SK-N-SH (cell line): ENCODE data around the gene DSG2. TPM values are rescaled to one million over a fixed set of nuclear protein-coding genes. Genes with fewer than 3 reads are reported as not detected.

Experiments used
- CTCF ChIA-PET: fragments of 300-600, 350-600 bp; formaldehyde crosslinking; extraction: SDS; loops from one replicate; lab custom pipeline; 2021; lab: Yijun Ruan, JAX
- POLR2A ChIA-PET: fragments of 350-600 bp; sonication (Branson Sonifier 250); formaldehyde crosslinking; extraction: SDS; loops from one replicate; lab custom pipeline; 2020; ENCODE audit warnings: antibody characterized with exemption, inconsistent platforms; lab: Yijun Ruan, JAX
- DNase-seq: peaks from one replicate; pipeline ENCODE4 v3.0.0; 2012
- H2AFZ ChIP-seq: fragments of 200-600 bp; sonication (generic); 2 replicates; pipeline ENCODE4 v1.8.1; 2016; ENCODE audit warnings: antibody characterized with exemption, mild to moderate bottlenecking, low read depth
- H3F3A ChIP-seq: fragments of 200-600 bp; sonication (generic); replicated peaks from 2 replicates; pipeline ENCODE3; 2016; ENCODE audit warnings: antibody characterized with exemption, mild to moderate bottlenecking; ENCODE audit not compliant: insufficient read depth
- H3K27ac ChIP-seq, 2 experiments: fragments of 200-500 bp in 1 of 2; fragments of 200-600 bp in 1 of 2; sonication (Bioruptor generic) in 1 of 2; sonication (generic), shearing (Covaris generic) in 1 of 2; 2 replicates each; pipeline versions ENCODE4 v1.5.1 to v1.6.1; 2014 to 2016; ENCODE audit warnings: low read depth in 2 of 2, inconsistent platforms in 1 of 2, low read length in 1 of 2, mild to moderate bottlenecking in 1 of 2, mixed read lengths in 1 of 2
- H3K27me3 ChIP-seq: fragments of 200-600 bp; sonication (generic), shearing (Covaris generic); 2 replicates; pipeline ENCODE4 v1.6.1; 2016; ENCODE audit warnings: mixed run types; ENCODE audit not compliant: insufficient read depth
- H3K36me3 ChIP-seq, 2 experiments: fragments of 200-500 bp in 1 of 2; fragments of 200-600 bp in 1 of 2; sonication (Bioruptor generic) in 1 of 2; sonication (generic) in 1 of 2; replicated peaks in 1 of 2; 2 replicates each; pipeline versions ENCODE3 to v1.5.1; 2014 to 2016; ENCODE audit warnings: low read length in 1 of 2, mild to moderate bottlenecking in 1 of 2; ENCODE audit not compliant: insufficient read depth in 2 of 2, control insufficient read depth in 1 of 2
- H3K4me1 ChIP-seq, 2 experiments: fragments of 200-500 bp in 1 of 2; fragments of 200-600 bp in 1 of 2; sonication (Bioruptor generic) in 1 of 2; sonication (generic), shearing (Covaris generic) in 1 of 2; 2 replicates each; pipeline versions ENCODE4 v1.5.1 to v1.6.1; 2014 to 2016; ENCODE audit warnings: low read depth in 1 of 2, low read length in 1 of 2, mixed run types in 1 of 2; ENCODE audit not compliant: insufficient read depth in 2 of 2, control insufficient read depth in 1 of 2
- H3K4me2 ChIP-seq: fragments of 200-600 bp; sonication (generic), shearing (Covaris generic); 2 replicates; pipeline ENCODE4 v1.6.1; 2017; ENCODE audit warnings: mixed run types
- H3K4me3 ChIP-seq, 2 experiments: fragments of 200-500 bp in 1 of 2; fragments of 200-600 bp in 1 of 2; sonication (Bioruptor generic) in 1 of 2; sonication (generic), shearing (Covaris generic) in 1 of 2; 2 replicates each; pipeline versions ENCODE4 v1.5.1 to v1.8.1; 2014 to 2016; ENCODE audit warnings: low read depth in 2 of 2, inconsistent platforms in 1 of 2, low read length in 1 of 2, mild to moderate bottlenecking in 1 of 2, mixed read lengths in 1 of 2, moderate library complexity in 1 of 2
- H3K79me2 ChIP-seq: fragments of 200-600 bp; sonication (generic); 2 replicates; pipeline ENCODE4 v1.8.1; 2017; ENCODE audit warnings: mild to moderate bottlenecking; ENCODE audit not compliant: insufficient read depth
- H3K9ac ChIP-seq: fragments of 200-600 bp; sonication (generic); 2 replicates; pipeline ENCODE4 v1.6.1; 2017; ENCODE audit warnings: mixed run types
- H3K9me2 ChIP-seq: fragments of 200-600 bp; sonication (generic); 2 replicates; pipeline ENCODE4 v1.6.1; 2017; ENCODE audit warnings: mixed run types
- H3K9me3 ChIP-seq: fragments of 200-600 bp; sonication (generic); 2 replicates; pipeline ENCODE4 v1.6.1; 2017; ENCODE audit warnings: mixed run types, mild to moderate bottlenecking, moderate library complexity
- H4K20me1 ChIP-seq: fragments of 200-600 bp; sonication (generic); 2 replicates; pipeline ENCODE4 v1.6.1; 2017; ENCODE audit warnings: mild to moderate bottlenecking, mixed run types; ENCODE audit not compliant: insufficient read depth
- CTCF ChIP-seq: fragments of 200-600 bp; sonication (generic); IDR thresholded peaks from 2 replicates; pipeline ENCODE4 v1.6.1; 2017; ENCODE audit warnings: antibody characterized with exemption, mild to moderate bottlenecking, moderate library complexity
- ELF1 ChIP-seq: IDR thresholded peaks from 2 replicates; pipeline ENCODE4 v1.4.0; 2012
- EZH2phosphoT487 ChIP-seq: fragments of 200-600 bp; sonication (generic); IDR thresholded peaks from 2 replicates; pipeline ENCODE4 v1.6.1; 2017; ENCODE audit warnings: low read depth, mixed run types, mild to moderate bottlenecking, antibody characterized with exemption, moderate library complexity, borderline replicate concordance
- FOXJ3 ChIP-seq: sonication (generic); formaldehyde crosslinking; IDR thresholded peaks from 2 replicates; pipeline ENCODE4 v1.5.1; 2020; ENCODE audit warnings: mild to moderate bottlenecking, missing genetic modification reagents
- IRF3 ChIP-seq: fragments of 150-350 bp; IDR thresholded peaks from 2 replicates; pipeline ENCODE4 v1.6.1; 2016; ENCODE audit warnings: mild to moderate bottlenecking, low read depth, low read length
- JUND ChIP-seq: IDR thresholded peaks from 2 replicates; pipeline ENCODE4 v1.4.0; 2012
- MAX ChIP-seq: IDR thresholded peaks from 2 replicates; pipeline ENCODE4 v1.4.0; 2012; ENCODE audit warnings: low read depth
- MEF2A ChIP-seq: IDR thresholded peaks from 2 replicates; pipeline ENCODE4 v1.4.0; 2012; ENCODE audit warnings: low read depth, borderline replicate concordance
- NFIC ChIP-seq: IDR thresholded peaks from 2 replicates; pipeline ENCODE4 v1.4.0; 2012; ENCODE audit warnings: borderline replicate concordance
- RAD21 ChIP-seq: IDR thresholded peaks from 2 replicates; pipeline ENCODE4 v1.6.1; 2012; ENCODE audit warnings: mild to moderate bottlenecking, low read length
- RCOR1 ChIP-seq: fragments of 150-350 bp; IDR thresholded peaks from 2 replicates; pipeline ENCODE4 v1.6.1; 2017; ENCODE audit warnings: antibody characterized with exemption, low read length
- REST ChIP-seq: IDR thresholded peaks from 2 replicates; pipeline ENCODE4 v1.6.1; 2012; ENCODE audit warnings: mild to moderate bottlenecking, low read depth, low read length, moderate library complexity
- RFX5 ChIP-seq: IDR thresholded peaks from 2 replicates; pipeline ENCODE4 v1.6.1; 2012; ENCODE audit warnings: mild to moderate bottlenecking, improper control_type of control experiment, low read length
- RXRA ChIP-seq: IDR thresholded peaks from 2 replicates; pipeline ENCODE4 v1.4.0; 2012; ENCODE audit warnings: low read depth, mild to moderate bottlenecking, borderline replicate concordance
- ZBTB33 ChIP-seq: IDR thresholded peaks from 2 replicates; pipeline ENCODE4 v1.4.0; 2012; ENCODE audit warnings: low read depth, borderline replicate concordance
- WGBS: methylation state at CpG from one replicate; pipeline ENCODE4 v1.1.6; 2017; ENCODE audit warnings: low lambda C conversion rate; 5-methylcytosine and 5-hydroxymethylcytosine counted together
- polyA plus RNA-seq, 3 experiments: library from polyadenylated mRNA; depleted of rRNA; stranded (reverse); fragments of >200 nt; gene quantifications; 2 replicates each; pipeline ENCODE4 v1.2.3, GENCODE V29; 2012

The DSG2 gene
- polyA plus RNA-seq, 1 of the 3 experiments (the other 2 are of a cell fraction): not detected

- H3K9me3 ChIP-seq: no peaks in the 10 kb centered on the region
- H2AFZ ChIP-seq: no peak overlapping the region
- no peak overlapping the region for H3K4me2 ChIP-seq
- no peaks in the 10 kb centered on the region for H4K20me1 ChIP-seq
- DNase-seq: no peak
- no peak for TF ChIP-seq RXRA
- no peak for TF ChIP-seq ELF1
- no peak for TF ChIP-seq MEF2A
- TF ChIP-seq FOXJ3: no peak
- TF ChIP-seq NFIC: no peak
- no peak for TF ChIP-seq JUND
- no peak for TF ChIP-seq RCOR1
- no peak for TF ChIP-seq RAD21
- no peak for TF ChIP-seq RFX5
- no peak for TF ChIP-seq CTCF
- no peak for TF ChIP-seq IRF3
- no peak for TF ChIP-seq EZH2phosphoT487
- no peak for TF ChIP-seq REST
- TF ChIP-seq ZBTB33: no peak
- no peak for TF ChIP-seq MAX
- no peaks in the 10 kb centered on the region for H3K9me2 ChIP-seq
- no peak overlapping the region for H3K4me3 ChIP-seq
- no peak overlapping the region for H3K27ac ChIP-seq
- H3K27me3 ChIP-seq: peaks cover 11% of the 10 kb centered on the region; the same call in 1 of the 2 replicates
- POLR2A ChIA-PET: no interaction called here
- H3K9ac ChIP-seq: no peak overlapping the region
- H3K79me2 ChIP-seq: no peaks in the 10 kb centered on the region
- no peaks in the 10 kb centered on the region for H3K4me1 ChIP-seq
- no peaks in the 10 kb centered on the region for H3F3A ChIP-seq
- H3K36me3 ChIP-seq: no peaks in the 10 kb centered on the region
- CTCF ChIA-PET: no interaction called here
- 36% methylated on average over 9 of the region's 9 CpGs for WGBS
Measured at GRCh38 chr18:31558567-31558966, 60.6 kb downstream of the DSG2 start.
